ENCODE results near the gene ENTR1.

The ENTR1 gene

GRCh38 chr9:136362450-136362784, 48.0 kb downstream of the ENTR1 start:
- no peaks in the 10 kb centered on the region for H3K27me3 ChIP-seq (replicated peaks; ENCODE audit: control insufficient read depth, insufficient read depth, low read length)
- H3K4me3 ChIP-seq (ENCODE audit: low read length) = peak overlapping the region; percentile 63
- H3K4me1 ChIP-seq (ENCODE audit: control insufficient read depth, insufficient read depth, low read length) = peaks cover 26% of the 10 kb centered on the region
- DNase-seq (ENCODE audit: low read depth) = no peak
- H3K9ac ChIP-seq (ENCODE audit: low read length) = peak overlapping the region; percentile 69
- H3K9me3 ChIP-seq (ENCODE audit: control insufficient read depth, low read length) = no peaks in the 10 kb centered on the region
- H3K36me3 ChIP-seq (ENCODE audit: control insufficient read depth, insufficient read depth, low read length, severe bottlenecking) = no peaks in the 10 kb centered on the region

GRCh38 chr9:136361754-136362449, 48.5 kb downstream of the ENTR1 start:
- H3K36me3 ChIP-seq (ENCODE audit: control insufficient read depth, insufficient read depth, low read length, severe bottlenecking) = no peaks in the 10 kb centered on the region
- peak overlapping the region; percentile 63 for H3K4me3 ChIP-seq (ENCODE audit: low read length)
- no peaks in the 10 kb centered on the region for H3K27me3 ChIP-seq (replicated peaks; ENCODE audit: control insufficient read depth, insufficient read depth, low read length)
- H3K9ac ChIP-seq (ENCODE audit: low read length) = peak overlapping the region; percentile 69
- no peak for DNase-seq (ENCODE audit: low read depth)
- H3K9me3 ChIP-seq (ENCODE audit: control insufficient read depth, low read length) = no peaks in the 10 kb centered on the region
- peaks cover 26% of the 10 kb centered on the region for H3K4me1 ChIP-seq (ENCODE audit: control insufficient read depth, insufficient read depth, low read length)

- Histone ChIP-seq H3K36me3 (ENCODE audit: control insufficient read depth, insufficient read depth, low read length, severe bottlenecking) (peaks cover 2% of the 10 kb centered on the region), H3K4me3 (ENCODE audit: low read length) (no peak overlapping the region)
- no peak for DNase-seq (ENCODE audit: low read depth)
Observed at GRCh38 chr9:136361047-136361753, 49.2 kb downstream of the ENTR1 start.

GRCh38 chr9:136359774-136360718, 50.4 kb downstream of the ENTR1 start:
- H3K36me3 ChIP-seq (ENCODE audit: control insufficient read depth, insufficient read depth, low read length, severe bottlenecking) = peaks cover 2% of the 10 kb centered on the region
- H3K4me1 ChIP-seq (ENCODE audit: control insufficient read depth, insufficient read depth, low read length) = peaks cover 26% of the 10 kb centered on the region
- no peak for DNase-seq (ENCODE audit: low read depth)
- no peaks in the 10 kb centered on the region for H3K9me3 ChIP-seq (ENCODE audit: control insufficient read depth, low read length)
- H3K9ac ChIP-seq (ENCODE audit: low read length) = no peak overlapping the region
- no peak overlapping the region for H3K4me3 ChIP-seq (ENCODE audit: low read length)
- no peaks in the 10 kb centered on the region for H3K27me3 ChIP-seq (replicated peaks; ENCODE audit: control insufficient read depth, insufficient read depth, low read length)

More at GRCh38 chr9:136361047-136361753, 49.2 kb downstream of the ENTR1 start:
- Histone ChIP-seq H3K27me3 (replicated peaks; ENCODE audit: control insufficient read depth, insufficient read depth, low read length) (no peaks in the 10 kb centered on the region), H3K9ac (ENCODE audit: low read length) (peak overlapping the region; percentile 69), H3K4me1 (ENCODE audit: control insufficient read depth, insufficient read depth, low read length) (peaks cover 26% of the 10 kb centered on the region), H3K9me3 (ENCODE audit: control insufficient read depth, low read length) (no peaks in the 10 kb centered on the region)

- DNase-seq (ENCODE audit: low read depth) = no peak
- Histone ChIP-seq H3K27me3 (replicated peaks; ENCODE audit: control insufficient read depth, insufficient read depth, low read length) (no peaks in the 10 kb centered on the region), H3K36me3 (ENCODE audit: control insufficient read depth, insufficient read depth, low read length, severe bottlenecking) (peaks cover 2% of the 10 kb centered on the region), H3K9me3 (ENCODE audit: control insufficient read depth, low read length) (no peaks in the 10 kb centered on the region), H3K4me1 (ENCODE audit: control insufficient read depth, insufficient read depth, low read length) (peaks cover 24% of the 10 kb centered on the region), H3K9ac (ENCODE audit: low read length) (no peak overlapping the region), H3K4me3 (ENCODE audit: low read length) (no peak overlapping the region)
Observed at GRCh38 chr9:136358888-136359287, 51.5 kb downstream of the ENTR1 start.

- Histone ChIP-seq H3K9ac (ENCODE audit: low read length) (no peak overlapping the region), H3K4me1 (ENCODE audit: control insufficient read depth, insufficient read depth, low read length) (peaks cover 23% of the 10 kb centered on the region), H3K36me3 (ENCODE audit: control insufficient read depth, insufficient read depth, low read length, severe bottlenecking) (peaks cover 2% of the 10 kb centered on the region), H3K9me3 (ENCODE audit: control insufficient read depth, low read length) (no peaks in the 10 kb centered on the region), H3K4me3 (ENCODE audit: low read length) (no peak overlapping the region), H3K27me3 (replicated peaks; ENCODE audit: control insufficient read depth, insufficient read depth, low read length) (no peaks in the 10 kb centered on the region)
- no peak for DNase-seq (ENCODE audit: low read depth)
Observed at GRCh38 chr9:136358016-136358415, 52.4 kb downstream of the ENTR1 start.

GRCh38 chr9:136357202-136357725, 53.1 kb downstream of the ENTR1 start:
- Histone ChIP-seq H3K9me3 (ENCODE audit: control insufficient read depth, low read length) (no peaks in the 10 kb centered on the region), H3K27me3 (replicated peaks; ENCODE audit: control insufficient read depth, insufficient read depth, low read length) (no peaks in the 10 kb centered on the region), H3K9ac (ENCODE audit: low read length) (no peak overlapping the region), H3K4me3 (ENCODE audit: low read length) (no peak overlapping the region), H3K4me1 (ENCODE audit: control insufficient read depth, insufficient read depth, low read length) (peaks cover 16% of the 10 kb centered on the region), H3K36me3 (ENCODE audit: control insufficient read depth, insufficient read depth, low read length, severe bottlenecking) (peaks cover 2% of the 10 kb centered on the region)
- no peak for DNase-seq (ENCODE audit: low read depth)

- no peak overlapping the region for H3K9ac ChIP-seq (ENCODE audit: low read length)
- H3K4me3 ChIP-seq (ENCODE audit: low read length) = no peak overlapping the region
- peaks cover 7% of the 10 kb centered on the region for H3K4me1 ChIP-seq (ENCODE audit: control insufficient read depth, insufficient read depth, low read length)
- H3K36me3 ChIP-seq (ENCODE audit: control insufficient read depth, insufficient read depth, low read length, severe bottlenecking) = peaks cover 2% of the 10 kb centered on the region
- DNase-seq (ENCODE audit: low read depth) = no peak
- H3K27me3 ChIP-seq (replicated peaks; ENCODE audit: control insufficient read depth, insufficient read depth, low read length) = no peaks in the 10 kb centered on the region
- H3K9me3 ChIP-seq (ENCODE audit: control insufficient read depth, low read length) = no peaks in the 10 kb centered on the region
Observed at GRCh38 chr9:136355616-136356557, 54.5 kb downstream of the ENTR1 start.

- no peak overlapping the region for H3K9ac ChIP-seq (ENCODE audit: low read length)
- DNase-seq (ENCODE audit: low read depth) = peak; percentile 57
- no peak overlapping the region for H3K4me3 ChIP-seq (ENCODE audit: low read length)
- H3K27me3 ChIP-seq (replicated peaks; ENCODE audit: control insufficient read depth, insufficient read depth, low read length) = no peaks in the 10 kb centered on the region
- peaks cover 2% of the 10 kb centered on the region for H3K36me3 ChIP-seq (ENCODE audit: control insufficient read depth, insufficient read depth, low read length, severe bottlenecking)
- peaks cover 4% of the 10 kb centered on the region for H3K4me1 ChIP-seq (ENCODE audit: control insufficient read depth, insufficient read depth, low read length)
- no peaks in the 10 kb centered on the region for H3K9me3 ChIP-seq (ENCODE audit: control insufficient read depth, low read length)
Observed at GRCh38 chr9:136354592-136355085, 55.8 kb downstream of the ENTR1 start.

GRCh38 chr9:136353757-136354488, 56.5 kb downstream of the ENTR1 start:
- no peak overlapping the region for H3K9ac ChIP-seq (ENCODE audit: low read length)
- no peaks in the 10 kb centered on the region for H3K9me3 ChIP-seq (ENCODE audit: control insufficient read depth, low read length)
- H3K4me3 ChIP-seq (ENCODE audit: low read length) = no peak overlapping the region
- peaks cover 4% of the 10 kb centered on the region for H3K4me1 ChIP-seq (ENCODE audit: control insufficient read depth, insufficient read depth, low read length)
- peak; percentile 4 for DNase-seq (ENCODE audit: low read depth)
- H3K36me3 ChIP-seq (ENCODE audit: control insufficient read depth, insufficient read depth, low read length, severe bottlenecking) = peaks cover 2% of the 10 kb centered on the region
- H3K27me3 ChIP-seq (replicated peaks; ENCODE audit: control insufficient read depth, insufficient read depth, low read length) = no peaks in the 10 kb centered on the region

Data from adipocyte (in vitro differentiated cells).